ENCODE data around the gene CLOCK. TPM values are rescaled to one million over a fixed set of nuclear protein-coding genes. Genes with fewer than 3 reads are reported as not detected.

CLOCK gene
- total RNA-seq, 1 donor from 2014 or later = 35.9 TPM

GRCh38 chr4:55549888-55550287 is 3.2 kb upstream of the CLOCK start:
- Histone ChIP-seq H3K9me3 (ENCODE audit: low read depth) (no peaks in the 10 kb centered on the region), H2AFZ (replicated peaks) (no peak overlapping the region), H3K36me3 (no peaks in the 10 kb centered on the region), H3K79me2 (ENCODE audit: low read depth) (peaks cover 10% of the 10 kb centered on the region), H3K9ac (no peak overlapping the region), H3K4me2 (no peak overlapping the region), H3K4me3 (no peak overlapping the region), H3K27me3 (no peaks in the 10 kb centered on the region), H4K20me1 (ENCODE audit: low read depth) (no peaks in the 10 kb centered on the region), H3F3A (ENCODE audit: low read depth) (peaks cover 37% of the 10 kb centered on the region), H3K4me1 (peaks cover 19% of the 10 kb centered on the region), H3K27ac (no peak overlapping the region)
- Mint-ChIP-seq H3K4me1 (peaks cover 22% of the 10 kb centered on the region), H3K27ac (no peak overlapping the region), H3K9me3 (no peaks in the 10 kb centered on the region), H3K4me3 (no peak overlapping the region), H3K36me3 (no peaks in the 10 kb centered on the region), H3K27me3 (ENCODE audit: insufficient read depth, low read depth) (peaks cover 4% of the 10 kb centered on the region)
- no peak for DNase-seq (ENCODE audit: low spot score)
- TF ChIP-seq EZH2phosphoT487 (IDR thresholded peaks at IDR 0.05) (no peak), EZH2 (IDR thresholded peaks at IDR 0.05) (no peak), CTCF (IDR thresholded peaks at IDR 0.05) (no peak)

DNA sequence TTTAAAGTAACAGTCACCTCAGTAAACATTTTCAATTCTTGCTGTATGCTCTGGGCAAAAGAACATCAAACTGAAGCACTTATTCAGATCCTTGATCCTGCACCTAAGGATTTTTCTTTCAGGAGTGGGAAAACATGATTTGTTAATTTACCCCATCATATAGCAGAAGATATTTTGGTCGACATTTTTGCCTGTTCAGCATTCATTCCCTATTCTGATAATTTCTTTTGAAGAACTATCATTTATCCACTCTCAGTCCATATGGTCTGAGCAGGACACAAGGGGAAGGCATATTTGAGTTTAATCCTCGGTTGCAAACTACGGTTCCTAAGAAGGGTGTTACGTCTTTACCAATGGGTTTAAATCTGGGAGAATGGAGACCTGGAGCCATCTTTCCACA is 1.2 kb upstream of the CLOCK start:
- Histone ChIP-seq H3F3A (ENCODE audit: low read depth) (peaks cover 37% of the 10 kb centered on the region), H2AFZ (replicated peaks) (peak overlapping the region; percentile 98), H3K27ac (peak overlapping the region; percentile 94), H3K9me3 (ENCODE audit: low read depth) (no peaks in the 10 kb centered on the region), H3K4me2 (peak overlapping the region; percentile 96), H3K4me1 (peaks cover 18% of the 10 kb centered on the region), H3K79me2 (ENCODE audit: low read depth) (peaks cover 30% of the 10 kb centered on the region), H3K4me3 (peak overlapping the region; percentile 75), H3K36me3 (no peaks in the 10 kb centered on the region), H3K9ac (no peak overlapping the region), H3K27me3 (no peaks in the 10 kb centered on the region), H4K20me1 (ENCODE audit: low read depth) (peaks cover 12% of the 10 kb centered on the region)
- Mint-ChIP-seq H3K27ac (no peak overlapping the region), H3K9me3 (no peaks in the 10 kb centered on the region), H3K36me3 (no peaks in the 10 kb centered on the region), H3K4me3 (peak overlapping the region; percentile 96), H3K4me1 (peaks cover 33% of the 10 kb centered on the region), H3K27me3 (ENCODE audit: insufficient read depth, low read depth) (peaks cover 4% of the 10 kb centered on the region)
- no peak for TF ChIP-seq CTCF (IDR thresholded peaks at IDR 0.05)
- no peak for TF ChIP-seq EZH2phosphoT487 (IDR thresholded peaks at IDR 0.05)
- no peak for TF ChIP-seq EZH2 (IDR thresholded peaks at IDR 0.05)
- no peak for DNase-seq (ENCODE audit: low spot score)

GRCh38 chr4:55547466-55547770 is 709 bp upstream of the CLOCK start:
- peak overlapping the region; percentile 98 for H2AFZ ChIP-seq (replicated peaks)
- no peaks in the 10 kb centered on the region for H3K36me3 ChIP-seq

More at GRCh38 chr4:55547466-55547770, 709 bp upstream of the CLOCK start:
- TF ChIP-seq EZH2phosphoT487 (IDR thresholded peaks at IDR 0.05) (no peak), CTCF (IDR thresholded peaks at IDR 0.05) (no peak), EZH2 (IDR thresholded peaks at IDR 0.05) (no peak)
- H3K9me3 ChIP-seq (ENCODE audit: low read depth) = no peaks in the 10 kb centered on the region
- Mint-ChIP-seq H3K27ac (peak overlapping the region; percentile 84), H3K9me3 (no peaks in the 10 kb centered on the region), H3K4me1 (peaks cover 33% of the 10 kb centered on the region), H3K4me3 (peak overlapping the region; percentile 96), H3K36me3 (peaks cover 2% of the 10 kb centered on the region), H3K27me3 (ENCODE audit: insufficient read depth, low read depth) (peaks cover 4% of the 10 kb centered on the region)
- peaks cover 18% of the 10 kb centered on the region for H3K4me1 ChIP-seq
- peak overlapping the region; percentile 96 for H3K4me2 ChIP-seq
- no peaks in the 10 kb centered on the region for H3K27me3 ChIP-seq
- peak; percentile 79 for DNase-seq (ENCODE audit: low spot score)
- H3K27ac ChIP-seq = peak overlapping the region; percentile 94
- H3F3A ChIP-seq (ENCODE audit: low read depth) = peaks cover 37% of the 10 kb centered on the region
- H3K4me3 ChIP-seq = peak overlapping the region; percentile 75
- no peak overlapping the region for H3K9ac ChIP-seq
- H4K20me1 ChIP-seq (ENCODE audit: low read depth) = peaks cover 17% of the 10 kb centered on the region
- peaks cover 35% of the 10 kb centered on the region for H3K79me2 ChIP-seq (ENCODE audit: low read depth)

Data from neural progenitor cell (in vitro differentiated cells).